HG02571 (cell line): ENCODE measurements around the gene DUSP19.
"Not testable (repeated sequence)": the region's sequence is repeated elsewhere in the genome, so short reads cannot be mapped to it uniquely, and the experiment has no call there.

Experiments used
- ATAC-seq: cut with Tn5 transposase; IDR thresholded peaks from one replicate; pipeline ENCODE4 v1.9.1; 2021; ENCODE audit warnings: mild to moderate bottlenecking, moderate library complexity; ENCODE audit not compliant: unreplicated experiment

DUSP19 gene, protein sequence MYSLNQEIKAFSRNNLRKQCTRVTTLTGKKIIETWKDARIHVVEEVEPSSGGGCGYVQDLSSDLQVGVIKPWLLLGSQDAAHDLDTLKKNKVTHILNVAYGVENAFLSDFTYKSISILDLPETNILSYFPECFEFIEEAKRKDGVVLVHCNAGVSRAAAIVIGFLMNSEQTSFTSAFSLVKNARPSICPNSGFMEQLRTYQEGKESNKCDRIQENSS

DNA sequence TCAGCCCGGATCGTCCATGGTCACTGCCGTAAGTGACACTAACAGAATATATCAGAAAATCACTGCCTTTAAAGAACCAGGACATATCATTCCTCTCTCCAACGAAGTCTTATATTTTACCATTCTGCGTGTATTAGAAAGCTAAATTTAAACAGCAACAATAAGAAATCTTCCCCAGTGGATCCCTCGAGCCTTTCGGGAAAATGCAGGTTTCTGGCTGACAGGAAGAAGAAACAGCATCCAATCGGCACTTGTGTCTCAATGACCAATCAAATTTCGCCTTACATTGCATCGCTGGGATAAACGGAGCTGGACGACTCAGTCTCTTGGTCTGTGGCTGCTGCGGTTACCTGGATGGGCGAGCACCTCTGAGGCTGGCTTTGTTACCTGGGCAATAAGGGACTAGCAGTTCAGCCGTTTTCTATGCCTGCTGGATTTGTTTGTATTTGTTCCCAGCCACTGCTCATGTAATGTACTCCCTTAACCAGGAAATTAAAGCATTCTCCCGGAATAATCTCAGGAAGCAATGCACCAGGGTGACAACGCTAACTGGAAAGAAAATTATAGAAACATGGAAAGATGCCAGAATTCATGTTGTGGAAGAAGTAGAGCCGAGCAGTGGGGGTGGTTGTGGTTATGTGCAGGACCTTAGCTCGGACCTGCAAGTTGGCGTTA lies at the start of gene DUSP19:
TSS of gene DUSP19 (plus strand) at position 284 of the 675 bp plus-strand sequence. CDS start at position 471, 187 bp downstream.
- ATAC-seq, result peak; percentile 93

DNA sequence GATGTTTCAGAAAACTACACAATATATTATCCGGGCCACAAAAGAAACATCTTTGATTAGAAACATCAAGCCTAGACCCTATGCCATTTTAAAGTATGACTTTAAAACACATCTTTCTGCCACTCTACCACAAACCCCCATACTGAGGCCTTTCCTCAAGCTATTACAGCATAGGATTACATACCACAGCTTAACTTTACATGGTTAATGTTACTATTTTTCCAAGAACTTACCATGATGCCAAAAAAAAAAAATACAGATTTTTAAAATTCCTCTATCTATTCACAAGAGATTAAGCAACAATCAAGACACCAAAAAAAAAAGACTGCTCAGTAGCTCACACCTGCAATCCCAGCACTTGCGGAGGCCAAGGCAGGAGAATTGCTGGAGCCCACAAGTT lies 49.3 kb upstream of the DUSP19 start:
- no peak for ATAC-seq

DNA sequence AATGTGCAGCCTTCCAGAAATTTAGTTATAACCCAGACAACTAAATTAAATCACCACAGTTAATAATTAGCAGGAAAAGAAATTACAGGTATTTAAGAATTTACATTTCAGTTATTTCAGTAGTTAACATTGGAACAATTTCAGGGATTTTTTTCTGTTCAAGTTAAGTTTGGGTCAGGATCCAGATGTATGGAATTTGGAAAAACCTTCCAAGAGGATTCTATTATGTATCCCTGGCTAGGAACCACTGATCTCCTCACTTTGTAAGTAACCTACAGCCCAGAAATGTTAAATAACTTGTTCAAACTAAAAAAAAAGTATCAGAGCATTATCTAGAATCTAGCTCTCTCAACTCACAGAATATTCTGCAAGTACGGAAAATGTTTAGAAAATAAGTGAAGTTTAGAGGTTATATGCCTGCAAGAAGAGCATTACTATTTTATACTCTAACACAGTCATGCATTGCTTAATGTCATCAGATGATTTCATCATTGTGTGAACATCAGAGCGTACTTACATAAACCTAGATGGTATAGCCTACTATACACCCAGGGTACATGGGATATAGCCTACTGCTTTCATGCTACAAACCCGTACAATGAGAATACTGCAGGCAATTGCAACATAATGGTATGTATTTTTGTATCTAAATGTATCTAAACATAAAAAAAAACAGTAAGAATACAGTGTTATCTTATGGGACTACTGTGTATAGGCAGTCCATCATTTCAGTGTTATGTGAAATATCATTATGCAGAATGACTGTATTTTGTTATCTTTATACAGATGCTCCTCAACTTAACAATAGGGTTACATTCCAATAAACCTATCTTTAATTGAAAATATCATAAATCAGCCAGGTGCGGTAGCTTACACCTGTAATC lies 46.4 kb upstream of the DUSP19 start:
- ATAC-seq, result no peak

DNA sequence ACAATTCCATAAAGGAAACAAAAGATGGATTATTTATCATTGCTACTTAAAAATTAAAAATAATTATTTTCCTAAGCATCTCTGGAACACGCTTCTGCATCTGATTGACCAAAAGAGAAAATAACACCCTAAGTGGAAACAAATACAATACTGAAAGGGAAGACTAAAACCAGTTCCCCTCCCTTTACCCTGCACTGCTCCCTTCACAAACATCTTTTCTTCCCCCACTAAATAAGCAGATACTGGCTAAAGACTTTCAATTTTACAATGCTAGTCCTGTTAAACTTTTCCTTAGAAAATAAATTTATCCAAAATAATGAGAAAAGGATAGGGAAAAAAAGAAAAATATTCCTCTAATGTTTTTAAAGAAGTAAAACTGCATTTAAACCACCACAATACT lies 44.6 kb upstream of the DUSP19 start:
- no peak for ATAC-seq

DNA sequence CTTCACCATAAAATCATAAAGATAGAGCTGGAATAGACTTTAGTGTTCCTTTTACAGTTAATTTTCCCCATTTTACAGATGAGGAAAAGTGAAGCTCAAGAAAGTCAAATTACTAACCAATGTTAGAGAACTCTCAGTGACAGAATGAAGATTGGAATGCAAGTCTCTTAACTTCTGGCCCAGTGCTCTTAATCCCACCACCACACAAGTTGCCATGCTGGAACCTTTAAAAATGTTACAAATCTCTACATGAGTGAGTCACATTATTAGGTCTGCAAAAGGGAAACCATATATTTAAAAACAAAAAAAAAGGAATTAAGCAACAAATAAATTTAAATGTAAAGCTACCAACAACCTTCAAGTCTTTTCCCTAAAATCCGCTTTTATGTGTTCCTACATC lies 43.7 kb upstream of the DUSP19 start:
- no peak for ATAC-seq

DNA sequence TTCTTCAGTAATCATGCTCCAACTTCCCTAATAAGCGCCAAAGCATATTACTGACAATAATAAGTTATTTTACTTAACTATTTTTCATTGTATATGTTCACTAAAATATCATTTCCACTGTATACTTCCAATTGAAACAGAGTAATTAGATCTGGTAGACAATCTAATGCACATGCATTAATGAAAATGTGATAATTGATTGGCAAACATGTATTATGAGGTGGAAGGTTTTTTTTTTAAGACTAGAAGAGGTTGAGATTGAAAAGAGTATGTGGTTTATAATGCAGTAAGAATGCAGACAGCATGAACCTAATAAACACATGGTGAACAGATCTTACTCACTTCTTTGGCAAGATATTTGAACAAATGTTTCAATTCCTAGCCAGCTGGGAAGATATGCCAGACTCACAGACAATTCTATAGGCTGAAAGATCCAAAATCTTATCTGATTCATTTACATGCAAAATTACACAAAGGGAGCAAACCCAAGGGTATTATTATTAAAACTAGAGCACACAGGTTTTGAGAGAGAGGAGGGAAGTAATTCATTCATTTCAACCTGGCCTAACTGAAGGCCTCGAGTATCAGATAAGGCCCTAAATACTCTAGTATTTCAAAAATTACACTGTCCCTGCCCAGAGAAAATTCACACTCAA lies 43.1 kb upstream of the DUSP19 start:
- no peak for ATAC-seq

DNA sequence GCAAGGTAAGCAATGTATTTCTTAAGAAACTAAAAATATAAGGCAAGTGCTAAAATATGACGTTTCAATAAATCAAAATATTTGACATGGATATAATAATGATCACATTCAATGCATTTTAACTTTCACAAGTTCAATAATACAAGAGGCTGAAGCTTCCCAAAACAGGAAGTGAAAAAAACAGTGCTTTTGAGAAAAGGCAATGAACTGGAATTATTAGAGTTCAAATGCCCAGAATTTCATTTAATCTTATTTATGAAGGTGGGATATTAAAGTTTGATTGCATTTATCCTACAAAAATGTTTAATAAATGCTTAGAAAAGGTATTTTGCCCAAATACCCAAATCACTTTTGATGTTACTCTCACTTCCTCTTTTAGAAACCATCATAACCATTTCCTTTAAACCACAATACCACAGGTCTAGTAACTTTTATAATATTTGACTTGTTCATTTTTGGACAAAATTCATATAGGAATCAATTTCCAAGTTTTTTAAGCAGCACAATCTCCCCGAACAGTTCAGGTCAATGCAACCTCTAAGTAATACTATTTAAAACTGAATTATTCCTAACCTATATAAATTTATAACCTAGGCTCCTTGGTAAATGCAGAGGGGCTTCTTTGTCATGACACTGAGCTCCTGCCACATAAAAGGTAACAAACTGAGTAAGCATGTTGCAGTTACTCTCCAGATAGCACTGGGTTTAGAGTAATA lies 42.4 kb upstream of the DUSP19 start:
- ATAC-seq, result peak; percentile 34

DNA sequence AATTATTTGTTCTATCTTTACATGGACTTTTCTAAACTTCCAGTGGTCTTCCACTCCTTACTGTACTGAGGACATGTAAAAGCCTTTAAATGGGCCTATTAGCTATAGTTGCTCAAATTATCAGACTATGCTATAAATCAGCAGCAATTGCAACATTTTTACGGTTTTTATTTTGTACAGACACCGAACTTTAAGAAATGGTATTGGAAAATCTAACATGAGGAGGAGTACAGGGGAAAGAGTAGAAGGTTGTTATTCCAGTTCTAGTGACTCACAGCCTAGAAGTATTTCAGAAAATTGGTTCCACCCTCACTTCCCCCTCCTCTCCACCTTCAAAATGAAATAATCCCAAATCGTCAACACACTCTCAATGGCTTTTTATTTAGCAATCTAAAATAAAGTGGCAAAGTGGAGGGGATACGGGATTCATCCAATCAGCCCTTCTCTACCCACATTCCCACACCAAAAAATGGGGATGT lies 41.4 kb upstream of the DUSP19 start:
- no peak for ATAC-seq

DNA sequence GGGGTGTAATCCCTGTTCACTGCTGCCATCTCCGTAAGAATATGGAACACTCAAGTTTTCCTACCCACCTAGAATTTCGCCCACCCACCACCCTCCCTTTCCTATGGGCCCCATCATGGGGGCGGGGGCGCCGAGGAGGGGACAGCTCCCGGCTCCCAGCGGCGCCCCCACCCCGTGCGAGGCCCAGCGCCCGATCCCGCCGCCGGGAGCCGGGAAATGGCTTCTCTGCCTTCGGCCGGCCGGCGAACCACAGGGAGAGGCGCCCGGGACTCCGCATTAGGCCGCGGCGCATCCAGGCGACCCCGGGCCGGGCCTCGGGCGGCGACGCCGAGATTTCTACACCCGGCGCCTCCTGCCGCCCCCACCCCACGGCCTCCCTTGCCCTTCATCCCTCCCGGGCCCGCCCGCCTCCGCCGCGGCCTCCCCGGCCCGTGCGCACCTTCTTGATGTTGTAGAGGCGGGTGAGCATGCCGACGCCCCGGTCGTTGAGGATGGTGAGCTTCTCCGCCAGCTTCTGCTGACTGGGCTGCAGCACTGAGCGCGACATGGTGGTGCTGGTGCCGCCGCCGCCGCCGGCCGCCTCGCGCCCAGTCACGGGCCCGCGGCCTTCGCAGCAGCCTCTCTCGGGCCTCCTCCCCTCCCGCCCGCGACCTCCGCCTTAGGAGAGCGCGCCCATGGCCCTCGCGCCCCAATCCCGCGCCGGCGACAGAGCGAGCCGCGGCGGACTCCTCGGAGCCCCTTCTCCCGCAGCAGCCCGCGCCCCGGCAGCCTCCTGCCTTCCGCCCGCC lies 40.8 kb upstream of the DUSP19 start:
- peak; percentile 47 for ATAC-seq

DNA sequence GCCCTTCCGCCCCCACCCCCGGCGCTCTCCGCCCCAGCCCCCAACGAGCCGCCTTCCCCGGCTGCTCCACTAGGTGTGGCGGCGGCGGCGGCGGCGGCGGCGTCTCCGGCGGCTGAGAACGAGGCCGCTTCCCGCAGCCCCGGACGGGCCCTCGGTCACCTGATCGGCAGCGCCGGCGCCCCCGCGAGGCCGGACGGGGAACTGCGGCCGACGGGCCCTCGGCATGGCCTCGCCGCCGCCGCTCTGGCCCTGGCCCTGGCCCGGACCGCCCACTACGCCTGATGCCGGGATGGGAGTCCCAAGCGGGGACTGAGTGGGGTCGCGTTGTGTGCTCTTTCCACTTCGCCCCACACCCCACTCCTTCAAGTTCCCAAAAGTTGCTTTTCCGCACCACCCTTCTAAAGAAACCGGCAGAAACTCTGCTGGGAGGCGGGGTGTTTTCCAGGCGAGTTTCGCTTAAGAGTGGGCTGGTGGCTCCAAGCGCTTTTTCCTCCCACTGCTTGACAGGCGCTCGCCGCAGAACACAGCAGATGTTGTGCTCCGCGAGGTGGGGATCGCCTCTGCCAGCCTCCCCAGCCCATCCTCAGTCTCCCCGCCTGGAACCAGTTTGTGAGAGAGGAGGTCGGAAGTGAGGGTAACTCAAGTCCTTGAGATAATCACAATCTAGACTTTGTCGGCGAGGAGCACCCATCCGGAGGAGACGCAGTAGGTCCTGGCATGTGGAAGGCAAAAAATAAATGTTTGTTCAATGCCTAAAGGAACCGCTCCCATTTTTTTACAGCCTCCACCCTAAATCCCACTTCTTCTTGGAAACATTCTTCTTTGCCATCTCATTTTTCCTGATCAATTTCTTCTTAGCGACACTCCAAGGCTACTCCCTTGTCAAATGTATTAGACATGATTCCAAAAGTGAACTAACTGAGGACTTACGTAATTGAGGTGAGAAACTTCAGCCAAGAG lies 39.9 kb upstream of the DUSP19 start, which contains the start of gene NCKAP1:
TSS of gene NCKAP1 (minus strand) at position 117 of the 960 bp plus-strand sequence. CDS start 358 bp downstream, outside the sequence.
- peak; percentile 86 for ATAC-seq

DNA sequence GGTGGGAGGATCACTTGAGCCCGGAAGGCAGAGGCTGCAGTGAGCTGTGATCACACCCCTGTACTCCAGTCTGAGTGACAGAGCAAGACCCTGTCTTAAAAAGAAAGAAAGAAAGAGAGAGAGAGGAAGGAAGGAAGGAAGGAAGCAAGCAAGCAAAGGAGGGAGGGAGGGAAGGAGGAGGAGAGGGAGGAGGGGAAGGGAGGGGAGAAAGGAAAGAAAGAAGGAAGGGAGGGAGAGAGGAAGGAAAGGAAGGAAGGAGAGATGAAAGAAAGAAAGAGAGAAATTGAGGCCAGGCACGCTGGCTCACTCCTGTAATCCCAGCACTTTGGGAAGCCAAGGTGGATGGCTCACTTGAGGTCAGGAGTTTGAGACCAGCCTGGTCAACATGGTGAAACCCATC lies 37.9 kb upstream of the DUSP19 start:
- no peak for ATAC-seq

DNA sequence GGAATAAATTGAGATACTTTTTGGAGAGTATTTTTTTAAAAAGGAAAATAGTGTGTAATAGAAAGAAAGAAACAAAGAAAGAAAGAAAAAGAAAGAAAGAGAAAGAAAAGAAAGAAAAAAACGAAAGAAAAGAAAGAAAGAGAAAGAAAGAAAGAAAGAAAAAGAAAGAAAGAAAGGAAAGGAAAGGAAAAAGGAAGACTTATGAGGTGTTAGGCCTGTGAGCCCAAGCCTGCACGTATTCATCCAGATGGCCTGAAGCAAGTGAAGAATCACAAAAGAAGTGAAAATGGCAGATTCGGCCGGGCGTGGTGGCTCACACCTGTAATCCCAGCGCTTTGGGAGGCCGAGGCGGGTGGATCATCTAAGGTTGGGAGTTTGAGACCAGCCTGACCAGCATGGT lies 35.0 kb upstream of the DUSP19 start:
- ATAC-seq, result not testable (repeated sequence)

DNA sequence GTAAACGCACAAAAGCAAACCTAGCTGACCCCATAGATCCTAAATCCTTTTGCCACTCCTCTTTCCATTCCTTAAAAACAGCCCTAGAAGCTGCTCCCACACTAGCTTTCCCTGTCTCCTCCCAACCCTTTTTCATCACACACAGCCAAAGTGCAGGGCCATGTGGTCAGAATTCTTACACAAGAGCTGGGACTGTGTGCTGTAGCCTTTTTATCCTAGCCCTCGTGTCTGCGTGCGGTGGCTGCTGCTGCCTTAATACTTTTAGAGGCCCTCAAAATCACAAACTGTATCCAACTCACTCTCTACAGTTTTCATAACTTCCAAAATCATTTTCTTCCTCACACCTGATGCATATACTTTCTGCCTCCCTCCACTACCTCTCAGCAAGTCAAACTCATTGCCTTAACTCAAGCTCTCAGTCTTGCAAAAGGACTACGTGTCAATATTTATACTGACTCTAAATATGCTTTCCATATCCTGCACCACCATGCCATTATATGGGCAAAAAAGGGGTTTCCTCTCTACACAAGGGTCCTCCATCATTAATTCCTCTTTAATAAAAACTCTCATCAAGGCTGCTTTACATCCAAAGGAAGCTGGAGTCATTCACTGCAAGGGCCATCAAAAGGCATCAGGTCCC lies 30.9 kb upstream of the DUSP19 start:
- ATAC-seq, result not testable (repeated sequence)

DNA sequence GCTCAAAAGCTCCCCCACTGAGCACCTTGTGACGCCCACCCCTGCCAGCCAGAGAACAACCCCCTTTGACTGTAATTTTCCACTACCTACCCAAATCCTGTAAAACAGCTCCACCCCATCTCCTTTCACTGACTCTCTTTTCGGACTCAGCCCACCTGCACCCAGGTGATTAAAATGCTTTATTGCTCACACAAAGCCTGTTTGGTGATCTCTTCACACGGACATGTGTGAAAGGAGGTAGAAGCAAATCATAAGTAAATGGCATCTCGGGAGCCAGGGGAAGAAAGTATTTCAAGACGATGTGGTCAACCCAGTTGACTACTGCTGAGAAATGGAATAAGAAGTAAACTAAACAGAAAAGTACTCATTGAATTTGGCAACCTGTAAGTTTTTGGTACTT lies 29.1 kb upstream of the DUSP19 start:
- no peak for ATAC-seq

DNA sequence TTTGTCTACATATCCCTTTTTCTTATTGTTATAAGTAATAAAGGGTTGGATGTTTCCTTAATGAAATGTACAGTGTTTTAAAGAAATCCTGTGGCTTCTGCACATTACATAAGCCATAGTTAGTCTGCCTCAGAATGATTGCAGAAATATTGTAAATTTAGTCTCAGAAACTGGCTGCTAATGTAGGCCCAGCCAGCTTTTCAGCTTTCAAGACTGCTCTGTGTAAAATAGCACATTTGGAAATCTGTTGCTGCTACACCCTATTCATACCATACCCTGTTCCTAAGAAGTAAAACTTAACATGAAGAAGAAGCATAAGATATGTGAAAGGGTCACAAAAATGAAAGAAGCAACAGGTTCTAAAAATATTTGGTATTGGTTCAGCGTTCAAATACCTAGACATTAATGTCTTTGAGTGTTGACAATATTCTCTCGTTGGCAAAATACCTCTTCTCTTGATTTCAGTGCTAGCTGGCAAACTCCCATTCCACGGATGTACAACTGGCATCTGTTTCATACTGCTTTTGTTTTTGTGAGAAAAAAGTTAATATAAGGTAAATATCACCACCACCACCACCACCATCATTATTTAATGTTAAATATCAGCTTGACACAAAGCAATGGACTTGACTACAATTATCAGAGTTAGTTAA lies 21.1 kb upstream of the DUSP19 start:
- peak; percentile 37 for ATAC-seq

DNA sequence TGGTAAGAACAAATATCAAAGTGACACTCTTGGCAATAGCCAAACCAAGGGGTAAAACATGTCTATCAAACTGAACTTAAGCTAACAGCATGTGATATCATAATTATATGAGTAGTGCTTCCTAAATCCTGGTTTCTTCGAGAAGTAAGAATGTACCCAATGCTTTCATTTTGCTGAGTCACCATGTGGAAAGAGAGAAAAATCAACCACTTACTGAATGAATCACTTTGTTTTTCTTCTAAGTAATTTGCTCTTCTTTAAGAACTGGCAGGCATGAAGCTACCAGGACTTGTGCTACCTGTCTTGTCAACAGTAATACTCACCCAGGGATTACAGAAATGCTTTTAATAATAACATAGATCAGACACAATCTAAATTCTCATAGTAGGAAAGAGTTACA lies 19.0 kb upstream of the DUSP19 start:
- ATAC-seq, result no peak

DNA sequence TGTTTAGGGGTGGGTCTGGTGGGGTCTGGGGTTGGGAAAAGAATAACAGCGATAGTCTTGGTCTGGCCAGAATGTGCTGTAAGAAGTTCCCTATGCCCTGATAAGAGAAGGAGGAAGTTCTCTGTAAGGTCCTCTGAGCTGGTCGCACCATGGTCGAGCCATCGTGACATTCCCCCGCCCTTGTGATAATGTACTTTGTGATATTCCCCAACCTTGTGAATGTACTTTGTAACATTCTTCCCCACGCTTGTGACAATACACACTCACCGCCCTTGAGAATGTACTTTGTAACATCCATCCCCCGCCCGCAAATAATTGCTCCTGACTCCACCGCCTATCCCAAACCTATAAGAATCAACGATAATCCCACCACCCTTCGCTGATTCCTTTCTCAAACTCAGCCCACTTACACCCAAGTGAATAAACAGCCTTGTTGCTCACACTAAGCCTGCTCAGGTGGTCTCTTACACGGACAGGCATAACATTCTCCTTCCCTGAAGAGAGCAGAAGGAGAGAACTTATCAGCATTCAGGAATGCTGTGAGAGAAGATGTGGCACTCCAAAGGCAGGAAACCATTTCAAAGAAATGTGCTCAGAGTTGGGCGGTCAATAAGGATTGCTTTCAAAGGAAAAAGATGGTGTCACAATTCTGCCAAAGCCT lies 17.8 kb upstream of the DUSP19 start:
- ATAC-seq, result no peak
